Heart left ventricle (tissue), 16 donors: Measurements from ENCODE around the gene PF4V1. TPM values are rescaled to one million over a fixed set of nuclear protein-coding genes. Genes with fewer than 3 reads are reported as not detected.
A peak's percentile ranks its signal among the peaks of the same experiment; 100 is the strongest.

Experiments used
- ATAC-seq, 4 donors: fragments of 200-7000 bp; cut with Tn5 transposase; one replicate each; pipeline ENCODE4 v1.9.1; 2020 to 2022; ENCODE audit warnings: moderate library complexity in 4 of 4, mild to moderate bottlenecking in 3 of 4, moderate number of reproducible peaks in 1 of 4
- DNase-seq, 5 donors: peaks; one replicate each; pipeline ENCODE4 v3.0.0-alpha.2; 2020
- H3K27ac ChIP-seq, 12 donors: fragments of 200-600 bp; sonication (generic) in 4 of 12; one replicate each; pipeline versions ENCODE4 v1.5.0 to v1.8.0; 2016 to 2022; ENCODE audit warnings: mild to moderate bottlenecking in 2 of 12
- H3K27me3 ChIP-seq, 9 donors: fragments of 200-600 bp; sonication (generic) in 2 of 9; one replicate each; pipeline versions ENCODE4 v1.5.1 to v1.8.0; 2016 to 2022; ENCODE audit warnings: mild to moderate bottlenecking in 3 of 9
- H3K36me3 ChIP-seq, 9 donors: fragments of 200-600 bp; sonication (generic) in 2 of 9; one replicate each; pipeline versions ENCODE4 v1.5.0 to v1.8.0; 2018 to 2022; ENCODE audit warnings: mild to moderate bottlenecking in 2 of 9
- H3K4me1 ChIP-seq, 12 donors: fragments of 200-600 bp; sonication (generic) in 4 of 12; one replicate each; pipeline versions ENCODE4 v1.5.0 to v1.8.0; 2016 to 2022; ENCODE audit warnings: mild to moderate bottlenecking in 3 of 12
- H3K4me3 ChIP-seq, 12 donors: fragments of 200-600 bp; sonication (generic) in 4 of 12; one replicate each; pipeline versions ENCODE4 v1.5.0 to v1.8.0; 2017 to 2022; ENCODE audit warnings: mild to moderate bottlenecking in 9 of 12, moderate library complexity in 4 of 12
- H3K9me3 ChIP-seq, 12 donors: fragments of 200-600 bp; sonication (generic) in 4 of 12; one replicate each; pipeline versions ENCODE4 v1.5.0 to v1.8.0; 2016 to 2022; ENCODE audit warnings: mild to moderate bottlenecking in 1 of 12
- POLR2A ChIP-seq, 2 donors: fragments of 450-650 bp; IDR thresholded peaks; one replicate each; pipeline ENCODE4 v1.6.1; 2017; ENCODE audit warnings: antibody characterized with exemption in 2 of 2, mild to moderate bottlenecking in 2 of 2, moderate library complexity in 2 of 2
- WGBS, 4 donors: extraction: QIAGEN DNeasy Blood & Tissue Kit in 2 of 4; methylation state at CpG; one replicate each; pipeline versions ENCODE4 v1.1.5 to v1.1.7; 2013 to 2018; 5-methylcytosine and 5-hydroxymethylcytosine counted together
- intact Hi-C, 10 donors: fragments of 100-400 bp; cut with DNase I; formaldehyde crosslinking; loops; one replicate each; pipeline versions ENCODE4 v1.11.1 to v1.14.2; 2022
- polyA plus RNA-seq, 2 donors: library from polyadenylated mRNA; stranded (reverse); fragments of 200-250 nt; gene quantifications; one replicate each; pipeline ENCODE4 v1.2.3, GENCODE V29; 2013
- total RNA-seq, 9 donors: library from RNA; depleted of rRNA in 2 of 9; stranded (reverse); fragments of >200 nt in 2 of 9; fragmentation: NEBNext Ultra II Directional in 3 of 9; extraction: Animal tissue kit (Norgen Biotek cat#: 25700) in 3 of 9; gene quantifications; one replicate each; pipeline versions ENCODE4 v1.1.0 to v1.2.4, GENCODE V29; 2016 to 2023
- TF ChIP-seq, protein P1 (sequence below), 12 donors: fragments of 200-600 bp; sonication (generic) in 4 of 12; IDR thresholded peaks; one replicate each; pipeline versions ENCODE4 v1.5.0 to v1.8.0; 2018 to 2022; ENCODE audit warnings: antibody characterized with exemption in 12 of 12, mild to moderate bottlenecking in 5 of 12
- donor health status: ischemic (EF 13 %, LVEDD 7.1; RV severe dilation, severe dysfunction).
- donor health status: healthy with polysubstance abuse.
- donor health status: DM: no; HTN: yes; CAD: no.
- donor health status: DM: no; HTN: no; CAD: no.
- donor health status: ischemic (EF 25% LVEDD 6.9; RV normal size, moderate dysfunction).
- donor health status: ischemic (EF 25% LVEDD 5.7; RV mildly dilated, moderate dysfunction).
- donor health status: healthy.
- donor health status: DM: yes; HTN: yes; CAD: no.
- donor health status: ischemic (EF 35%, LVEDD 5.7; RV mildly dilated, moderate dysfunction).
- donor health status: nonischemic (EF 11% LVEDD 7.7; RV severe dilation, severe dysfunction).
- donor health status: DM: yes; HTN: yes; CAD: no.
- donor health status: PGD.
- donor health status: ischemic (EF 29% LVEDD 5.4; RV normal size, mild dysfunction).
- donor health status: nonischemic (EF 23%, LVEDD 6.1; RV moderate dilation, normal function).

Gene PF4V1
- total and polyA plus RNA-seq, 11 donors, result 0.93 TPM; not detected in 10

- Histone ChIP-seq H3K27ac (no peak overlapping the region), H3K4me3 (no peak overlapping the region), H3K36me3 (no peaks in the 10 kb centered on the region), H3K4me1 (peaks cover 0 to 21% (median 0%) of the 10 kb centered on the region in 12 donors), H3K27me3 (peaks cover 0 to 23% (median 0%) of the 10 kb centered on the region in 9 donors), H3K9me3 (peaks cover 0 to 4% (median 0%) of the 10 kb centered on the region in 12 donors)
- WGBS, 4 donors, result 61 to 71% (median 65%) methylated on average over 4 of the region's 4 CpGs
- intact Hi-C loops, result no loop called here
- TF ChIP-seq, protein P1, sequence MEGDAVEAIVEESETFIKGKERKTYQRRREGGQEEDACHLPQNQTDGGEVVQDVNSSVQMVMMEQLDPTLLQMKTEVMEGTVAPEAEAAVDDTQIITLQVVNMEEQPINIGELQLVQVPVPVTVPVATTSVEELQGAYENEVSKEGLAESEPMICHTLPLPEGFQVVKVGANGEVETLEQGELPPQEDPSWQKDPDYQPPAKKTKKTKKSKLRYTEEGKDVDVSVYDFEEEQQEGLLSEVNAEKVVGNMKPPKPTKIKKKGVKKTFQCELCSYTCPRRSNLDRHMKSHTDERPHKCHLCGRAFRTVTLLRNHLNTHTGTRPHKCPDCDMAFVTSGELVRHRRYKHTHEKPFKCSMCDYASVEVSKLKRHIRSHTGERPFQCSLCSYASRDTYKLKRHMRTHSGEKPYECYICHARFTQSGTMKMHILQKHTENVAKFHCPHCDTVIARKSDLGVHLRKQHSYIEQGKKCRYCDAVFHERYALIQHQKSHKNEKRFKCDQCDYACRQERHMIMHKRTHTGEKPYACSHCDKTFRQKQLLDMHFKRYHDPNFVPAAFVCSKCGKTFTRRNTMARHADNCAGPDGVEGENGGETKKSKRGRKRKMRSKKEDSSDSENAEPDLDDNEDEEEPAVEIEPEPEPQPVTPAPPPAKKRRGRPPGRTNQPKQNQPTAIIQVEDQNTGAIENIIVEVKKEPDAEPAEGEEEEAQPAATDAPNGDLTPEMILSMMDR (IDR thresholded peaks at IDR 0.05), result no peak
- TF ChIP-seq POLR2A (IDR thresholded peaks at IDR 0.05), result no peak
- ATAC-seq (no peak), DNase-seq (no peak)
These were observed 2.3 kb downstream of the PF4V1 start for GRCh38 chr4:73855406-73855805.

DNA sequence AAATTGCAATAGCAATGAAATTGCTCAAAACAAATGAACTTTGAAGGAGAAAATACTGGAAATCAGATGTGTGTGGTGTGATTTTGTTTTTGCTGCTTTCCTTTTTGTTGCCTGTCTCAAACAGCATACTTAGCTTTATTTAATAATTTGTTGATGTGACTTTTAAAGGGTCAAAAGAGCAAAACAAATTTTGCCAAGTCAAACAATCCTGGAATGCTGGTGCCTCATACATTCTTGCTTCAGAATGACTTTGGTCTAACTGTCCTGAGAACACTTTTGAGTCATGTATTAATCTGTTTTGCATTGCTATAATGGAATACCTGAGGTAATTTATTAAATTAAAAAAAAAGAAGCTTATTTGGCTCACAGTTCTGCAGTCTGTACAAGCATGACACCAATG, 3.4 kb downstream of the PF4V1 start:
- Histone ChIP-seq H3K4me1 (peaks cover 0 to 26% (median 0%) of the 10 kb centered on the region in 12 donors), H3K27me3 (peaks cover 0 to 23% (median 0%) of the 10 kb centered on the region in 9 donors), H3K9me3 (peaks cover 0 to 4% (median 0%) of the 10 kb centered on the region in 12 donors), H3K27ac (no peak overlapping the region), H3K4me3 (no peak overlapping the region), H3K36me3 (no peaks in the 10 kb centered on the region)
- DNase-seq (no peak), ATAC-seq (peak in 1 of 4 donors; percentile 66)
- no peak for TF ChIP-seq POLR2A (IDR thresholded peaks at IDR 0.05)
- TF ChIP-seq, protein P1 (IDR thresholded peaks at IDR 0.05), result no peak
- intact Hi-C loops, result no loop called here

DNA sequence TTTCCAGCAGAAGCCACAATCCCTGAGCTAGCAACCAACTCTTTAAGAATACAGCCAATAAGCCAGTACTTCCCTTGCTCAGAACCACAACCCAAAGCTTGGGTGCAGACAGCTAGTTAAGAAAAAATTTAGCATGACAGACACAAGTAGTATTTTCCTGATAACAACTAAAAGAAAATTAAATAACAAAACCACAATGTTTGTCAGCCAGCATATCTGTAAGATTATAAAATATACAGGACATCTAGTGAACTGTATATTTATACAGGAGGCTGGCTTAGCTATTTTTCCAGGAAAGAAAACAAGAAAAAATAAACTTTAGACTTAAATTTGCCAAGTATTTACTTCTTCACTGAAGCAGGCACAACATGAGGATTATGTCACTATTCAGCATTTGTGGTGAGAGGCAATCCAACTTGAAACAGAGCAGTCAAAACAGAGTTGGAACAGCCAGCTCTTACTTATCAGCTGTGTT, 6.6 kb downstream of the PF4V1 start:
- intact Hi-C loops, result loop anchor here in 1 of 10 donors (10.0 kb wide), 1 partner anchor 195 kb away; no protein-coding TSS in a partner anchor
- H3K36me3 ChIP-seq, result no peaks in the 10 kb centered on the region
- peaks cover 0 to 4% (median 0%) of the 10 kb centered on the region in 12 donors for H3K9me3 ChIP-seq
- no peak overlapping the region for H3K4me3 ChIP-seq
- H3K27me3 ChIP-seq, result peaks cover 0 to 18% (median 0%) of the 10 kb centered on the region in 9 donors
- DNase-seq (no peak), ATAC-seq (peak; percentile 37 to 81 (median 54))
- peaks cover 0 to 18% (median 0%) of the 10 kb centered on the region in 12 donors for H3K4me1 ChIP-seq
- peak overlapping the region in 1 of 12 donors; percentile 68 for H3K27ac ChIP-seq
- TF ChIP-seq, protein P1 (IDR thresholded peaks at IDR 0.05), result no peak
- no peak for TF ChIP-seq POLR2A (IDR thresholded peaks at IDR 0.05)

GRCh38 chr4:73860181-73860580, 7.1 kb downstream of the PF4V1 start:
- no peak for DNase-seq
- peaks cover 0 to 18% (median 0%) of the 10 kb centered on the region in 9 donors for H3K27me3 ChIP-seq

More at GRCh38 chr4:73860181-73860580, 7.1 kb downstream of the PF4V1 start:
- WGBS, 4 donors, result 54 to 61% (median 55%) methylated on average over 4 of the region's 4 CpGs
- ATAC-seq, result peak in 1 of 4 donors; percentile 25
- TF ChIP-seq, protein P1 (IDR thresholded peaks at IDR 0.05), result no peak
- TF ChIP-seq POLR2A (IDR thresholded peaks at IDR 0.05), result no peak
- H3K4me3 ChIP-seq, result no peak overlapping the region
- intact Hi-C loops, result loop anchor here in 1 of 10 donors (10.0 kb wide), 1 partner anchor 195 kb away; no protein-coding TSS in a partner anchor
- H3K27ac ChIP-seq, result peak overlapping the region in 1 of 12 donors; percentile 68
- H3K4me1 ChIP-seq, result peaks cover 0 to 18% (median 0%) of the 10 kb centered on the region in 12 donors
- no peaks in the 10 kb centered on the region for H3K36me3 ChIP-seq
- H3K9me3 ChIP-seq, result peaks cover 0 to 4% (median 0%) of the 10 kb centered on the region in 12 donors
